NT2/D1 (cell line): Measurements from ENCODE around the gene SIX2.
A peak's percentile ranks its signal among the peaks of the same experiment; 100 is the strongest.

Experiments used
- DNase-seq: peaks from one replicate; pipeline ENCODE4 v3.0.0-alpha.2; 2011; ENCODE audit warnings: low read depth, low spot score
- H3K27me3 ChIP-seq: 2 replicates; pipeline ENCODE4 v1.6.0; 2011; ENCODE audit warnings: mild to moderate bottlenecking; ENCODE audit not compliant: insufficient read length, insufficient read depth
- H3K36me3 ChIP-seq: 2 replicates; pipeline ENCODE4 v1.6.1; 2011; ENCODE audit warnings: mild to moderate bottlenecking, low read length, mixed read lengths; ENCODE audit not compliant: insufficient read depth, insufficient read length
- H3K4me1 ChIP-seq: 2 replicates; pipeline ENCODE4 v1.5.1; 2011; ENCODE audit not compliant: insufficient read depth, insufficient read length
- H3K4me3 ChIP-seq: 2 replicates; pipeline ENCODE4 v1.5.1; 2011; ENCODE audit warnings: low read depth; ENCODE audit not compliant: insufficient read length
- H3K9ac ChIP-seq: 2 replicates; pipeline ENCODE4 v1.6.0; 2011; ENCODE audit warnings: low read depth; ENCODE audit not compliant: insufficient read length
- H3K9me3 ChIP-seq: 2 replicates; pipeline ENCODE4 v1.5.1; 2011; ENCODE audit warnings: mild to moderate bottlenecking, low read length; ENCODE audit not compliant: insufficient read depth
- SUZ12 ChIP-seq: IDR thresholded peaks from 2 replicates; pipeline ENCODE4 v1.6.1; 2011; ENCODE audit not compliant: insufficient read length, insufficient read depth; ENCODE audit errors: extremely low read depth
- YY1 ChIP-seq: IDR thresholded peaks from 2 replicates; pipeline ENCODE4 v1.6.1; 2011; ENCODE audit not compliant: insufficient read length, insufficient read depth
- ZNF274 ChIP-seq: IDR thresholded peaks from 2 replicates; pipeline ENCODE4 v1.6.1; 2011; ENCODE audit warnings: mild to moderate bottlenecking, low read depth, low read length

The SIX2 gene

DNA sequence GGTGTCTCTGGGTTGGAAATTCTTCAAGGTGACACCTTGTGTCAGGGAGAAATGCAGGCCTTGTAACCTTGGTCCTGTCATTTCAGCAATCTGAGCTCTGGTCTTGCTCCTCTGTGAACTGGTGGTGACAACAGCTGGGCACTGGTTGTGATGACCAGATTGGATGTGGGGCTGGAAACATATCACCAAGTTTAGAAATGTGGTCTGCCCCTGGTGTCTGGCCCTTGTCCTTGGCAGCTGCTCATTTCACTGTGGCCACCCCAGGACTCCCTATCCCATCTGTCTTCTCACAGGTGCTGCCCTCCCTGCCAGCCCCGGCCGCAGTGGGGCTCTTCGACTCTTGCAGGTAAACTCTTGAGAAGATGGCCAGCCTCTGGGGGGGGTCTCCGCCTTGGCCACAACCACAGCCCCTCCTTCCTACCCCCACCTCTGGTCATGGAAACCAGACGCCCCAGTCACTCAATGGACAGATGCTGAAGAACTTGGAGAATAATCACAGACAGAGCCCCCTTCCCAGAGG, 47.0 kb downstream of the SIX2 start:
- Histone ChIP-seq H3K27me3 (peaks cover 9% of the 10 kb centered on the region), H3K4me1 (peaks cover 6% of the 10 kb centered on the region), H3K9me3 (no peaks in the 10 kb centered on the region), H3K36me3 (no peaks in the 10 kb centered on the region), H3K4me3 (no peak overlapping the region), H3K9ac (no peak overlapping the region)
- TF ChIP-seq SUZ12, result no peak
- no peak for TF ChIP-seq ZNF274
- TF ChIP-seq YY1, result no peak
- no peak for DNase-seq

DNA sequence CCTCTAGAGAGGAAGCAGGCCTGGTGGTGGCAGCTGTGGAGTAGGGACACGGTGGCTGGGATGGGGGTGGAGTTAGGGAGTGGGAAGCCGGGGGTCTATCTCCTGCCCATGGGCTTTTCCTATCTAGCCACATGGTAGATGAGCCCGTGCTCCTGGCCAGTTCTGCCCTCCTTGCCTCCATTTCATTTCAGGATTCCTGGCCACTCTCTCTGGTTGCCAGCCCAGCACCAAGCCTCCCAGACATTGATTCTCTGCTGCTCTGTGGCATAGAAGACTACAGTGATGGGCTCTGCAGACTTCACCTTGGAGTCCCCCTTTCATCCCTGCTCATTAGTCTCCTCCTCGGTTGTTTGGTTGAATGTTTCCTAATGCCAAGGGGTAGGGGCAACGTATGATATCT, 48.4 kb downstream of the SIX2 start:
- Histone ChIP-seq H3K9ac (no peak overlapping the region), H3K27me3 (peaks cover 23% of the 10 kb centered on the region), H3K9me3 (no peaks in the 10 kb centered on the region), H3K4me1 (peaks cover 6% of the 10 kb centered on the region), H3K4me3 (no peak overlapping the region), H3K36me3 (no peaks in the 10 kb centered on the region)
- no peak for DNase-seq
- no peak for TF ChIP-seq ZNF274
- no peak for TF ChIP-seq SUZ12
- no peak for TF ChIP-seq YY1

DNA sequence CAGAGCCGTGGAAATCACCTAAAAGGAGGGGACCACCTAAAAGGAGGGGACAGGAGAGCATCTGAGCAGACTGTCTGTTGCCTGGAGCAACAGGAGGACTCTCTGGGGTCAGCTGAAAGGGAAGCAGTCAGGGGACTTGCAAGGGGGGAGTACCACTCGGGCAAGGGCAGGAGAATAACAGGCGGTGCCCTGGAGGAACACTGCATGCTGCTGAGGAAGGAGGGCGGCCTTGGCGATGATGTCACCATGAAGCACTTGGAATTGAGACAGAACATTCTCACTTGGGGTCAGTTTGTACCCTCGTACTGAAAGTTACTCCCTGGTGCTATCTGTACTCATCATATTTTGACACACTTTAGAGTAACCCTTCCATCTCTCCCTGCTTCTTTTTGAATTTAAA, 49.4 kb downstream of the SIX2 start:
- no peaks in the 10 kb centered on the region for H3K9me3 ChIP-seq
- H3K4me1 ChIP-seq, result peaks cover 6% of the 10 kb centered on the region
- no peak for TF ChIP-seq ZNF274
- TF ChIP-seq YY1, result no peak
- no peak for TF ChIP-seq SUZ12
- no peak overlapping the region for H3K4me3 ChIP-seq
- H3K36me3 ChIP-seq, result no peaks in the 10 kb centered on the region
- peaks cover 28% of the 10 kb centered on the region for H3K27me3 ChIP-seq
- no peak overlapping the region for H3K9ac ChIP-seq
- DNase-seq, result no peak

DNA sequence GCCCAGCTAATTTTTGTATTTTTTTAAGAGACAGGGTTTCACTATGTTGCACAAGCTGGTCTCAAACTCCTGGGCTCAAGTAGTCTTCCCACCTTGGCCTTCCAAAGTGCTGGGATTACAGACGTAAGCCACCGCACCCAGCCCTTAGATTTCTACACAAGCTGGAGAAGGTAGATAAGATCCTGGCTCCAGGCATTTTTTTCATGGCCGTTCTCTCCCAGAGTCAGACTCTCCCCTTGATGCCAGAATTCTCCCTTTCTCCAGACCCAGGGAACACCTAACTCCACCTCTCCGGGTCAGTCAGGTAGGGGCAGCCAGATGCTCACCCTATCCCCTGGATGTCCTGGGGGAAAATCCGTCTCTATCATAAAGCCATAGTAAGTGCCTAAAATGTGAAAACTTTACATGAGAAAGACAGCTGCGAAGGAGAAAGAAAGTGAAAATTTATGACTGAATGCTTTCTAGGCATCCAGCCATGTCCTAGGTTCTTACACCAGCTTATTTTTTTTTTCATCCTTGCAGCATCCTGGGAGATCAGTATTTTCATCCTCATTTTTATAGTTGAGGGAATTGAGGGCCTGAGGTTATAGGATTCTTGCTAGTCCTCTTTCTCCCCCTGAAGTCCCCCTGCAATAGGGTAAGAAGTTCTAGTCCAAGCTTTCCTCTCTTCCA, 51.5 kb downstream of the SIX2 start:
- TF ChIP-seq ZNF274, result no peak
- no peak for TF ChIP-seq SUZ12
- TF ChIP-seq YY1, result no peak
- no peaks in the 10 kb centered on the region; the same call in 1 of the 2 replicates for H3K9me3 ChIP-seq
- peaks cover 8% of the 10 kb centered on the region for H3K4me1 ChIP-seq
- no peak overlapping the region for H3K9ac ChIP-seq
- H3K36me3 ChIP-seq, result no peaks in the 10 kb centered on the region
- DNase-seq, result no peak
- peaks cover 48% of the 10 kb centered on the region for H3K27me3 ChIP-seq
- H3K4me3 ChIP-seq, result no peak overlapping the region

DNA sequence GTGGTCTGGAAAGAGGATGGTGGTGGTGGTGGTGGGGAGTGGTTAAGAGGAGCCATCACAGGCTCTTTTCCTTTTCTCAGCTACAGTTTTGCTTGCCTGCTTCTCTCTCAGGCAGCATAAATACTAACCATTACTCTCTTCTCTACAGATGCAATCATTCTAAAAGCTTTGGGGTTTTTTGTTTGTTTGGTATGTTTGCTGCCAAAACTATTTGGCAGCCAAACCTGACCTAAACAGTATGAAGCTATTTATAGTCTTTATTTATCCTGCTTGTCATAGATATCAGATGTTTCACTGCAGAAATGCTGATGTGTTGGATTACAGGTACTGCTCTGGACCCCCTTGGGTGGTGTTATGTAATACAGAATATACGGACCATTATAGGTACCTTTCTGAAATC, 52.4 kb downstream of the SIX2 start:
- H3K9me3 ChIP-seq, result no peaks in the 10 kb centered on the region; the same call in 1 of the 2 replicates
- H3K9ac ChIP-seq, result no peak overlapping the region
- peaks cover 58% of the 10 kb centered on the region for H3K27me3 ChIP-seq
- H3K36me3 ChIP-seq, result no peaks in the 10 kb centered on the region
- H3K4me3 ChIP-seq, result no peak overlapping the region
- no peak for TF ChIP-seq SUZ12
- TF ChIP-seq ZNF274, result no peak
- no peak for TF ChIP-seq YY1
- H3K4me1 ChIP-seq, result peaks cover 8% of the 10 kb centered on the region
- DNase-seq, result no peak

DNA sequence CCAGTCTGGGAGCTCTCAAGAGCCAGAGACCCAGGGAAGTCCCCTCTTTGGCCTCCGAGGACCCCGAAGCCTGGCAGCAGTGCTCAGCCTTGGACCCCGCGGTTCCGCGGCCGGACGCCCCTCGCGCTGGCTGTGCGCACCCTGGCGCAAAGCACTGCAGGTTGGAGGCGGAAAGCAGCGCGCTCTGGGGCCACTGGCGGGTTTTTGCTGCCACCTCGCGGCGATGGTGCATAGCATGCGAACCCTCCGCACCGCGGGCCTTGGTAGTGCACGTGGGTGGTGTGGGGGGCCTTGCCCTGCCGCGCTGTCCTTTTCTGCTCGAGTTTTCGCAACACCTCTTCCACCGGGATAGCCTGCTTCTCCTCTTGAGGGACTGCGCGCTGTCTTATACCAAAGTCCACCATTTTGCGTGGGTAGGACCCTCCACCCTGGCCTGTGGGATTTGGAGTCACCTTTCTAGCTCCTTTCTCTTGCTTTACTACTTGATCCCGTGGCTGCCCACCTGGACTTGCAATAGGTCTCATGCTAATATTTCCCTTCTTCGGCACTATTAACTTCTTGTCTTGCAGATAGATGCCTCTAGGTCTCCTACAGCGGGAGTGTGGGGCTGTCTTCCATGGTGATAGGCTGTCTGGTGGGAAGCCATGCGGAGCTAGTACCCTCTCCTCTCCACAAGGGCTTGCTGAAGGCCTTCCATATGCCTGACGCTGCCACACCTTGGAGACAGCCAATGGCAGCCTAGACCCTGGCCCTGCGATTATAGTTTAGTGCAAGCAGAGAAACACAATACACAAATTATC, 53.5 kb downstream of the SIX2 start:
- TF ChIP-seq SUZ12, result no peak
- TF ChIP-seq YY1, result no peak
- no peak for TF ChIP-seq ZNF274
- H3K9ac ChIP-seq, result peak overlapping the region; percentile 64
- DNase-seq, result peak; percentile 74
- H3K27me3 ChIP-seq, result peaks cover 65% of the 10 kb centered on the region
- no peaks in the 10 kb centered on the region for H3K36me3 ChIP-seq
- peaks cover 8% of the 10 kb centered on the region for H3K4me1 ChIP-seq
- H3K9me3 ChIP-seq, result no peaks in the 10 kb centered on the region; the same call in 1 of the 2 replicates
- H3K4me3 ChIP-seq, result peak overlapping the region; percentile 36
